Activated CD8-positive, alpha-beta memory T cell treated with anti-CD3 and anti-CD28 coated beads for 1 hour (primary cell): Measurements from ENCODE around the gene DFFB.

ENCODE experiments used
- DNase-seq, 2 donors: peaks; one replicate each; pipeline ENCODE4 v3.0.0-alpha.2; 2020; ENCODE audit warnings: low read depth in 1 of 2; ENCODE audit errors: extremely low read depth in 1 of 2

DFFB gene

DNA sequence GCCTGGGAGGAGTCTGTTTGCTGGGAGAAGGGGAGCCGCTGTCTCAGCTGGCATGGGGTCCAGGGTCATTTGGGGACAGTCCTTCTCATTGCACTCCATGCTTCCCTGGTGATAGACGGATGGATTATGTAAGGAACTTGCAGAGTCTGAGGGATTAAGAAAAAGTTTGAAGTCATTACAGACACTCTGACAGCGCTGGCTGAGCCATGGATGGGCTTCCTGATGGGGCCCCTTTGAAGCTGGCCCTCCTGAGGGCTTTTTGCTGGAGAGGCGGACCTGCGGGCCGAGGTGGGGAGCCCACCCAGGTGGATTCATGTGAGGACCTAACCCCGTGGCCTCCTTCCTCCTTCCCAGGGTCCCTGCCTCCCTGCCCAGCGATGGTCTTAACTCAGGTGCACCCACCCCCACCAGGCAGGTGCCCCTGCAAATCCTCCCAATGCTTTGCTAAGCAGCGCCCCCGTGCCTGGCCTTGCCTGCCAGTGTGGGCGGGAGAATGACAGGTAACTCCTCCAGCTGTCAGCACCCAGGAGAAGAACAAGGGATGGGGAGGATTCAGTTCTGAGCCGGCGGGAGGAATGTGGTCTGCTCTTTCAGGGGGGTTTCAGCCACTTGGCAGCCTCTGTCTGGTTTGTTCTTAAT is 67.0 kb downstream of the DFFB start:
- no peak for DNase-seq

DNA sequence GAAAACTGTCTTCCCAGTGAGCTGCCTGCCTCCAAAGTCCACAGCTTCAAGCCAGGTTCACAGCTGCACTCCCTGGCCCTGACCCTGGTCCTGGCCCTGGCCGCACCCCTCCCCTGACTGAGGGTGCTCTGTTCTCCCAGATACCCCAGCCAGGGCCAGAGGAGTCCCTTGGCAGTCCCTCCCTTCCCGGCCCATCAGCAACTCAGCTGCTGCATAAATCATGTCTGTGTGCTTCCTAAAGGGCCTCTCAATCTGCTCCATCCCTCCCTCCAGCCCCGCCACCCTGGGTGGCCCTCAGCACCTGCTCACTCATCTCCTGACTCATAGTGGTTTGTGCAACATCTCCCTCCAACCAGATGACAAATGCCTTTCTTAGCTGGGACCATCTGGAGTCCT is 67.5 kb downstream of the DFFB start:
- DNase-seq = no peak

DNA sequence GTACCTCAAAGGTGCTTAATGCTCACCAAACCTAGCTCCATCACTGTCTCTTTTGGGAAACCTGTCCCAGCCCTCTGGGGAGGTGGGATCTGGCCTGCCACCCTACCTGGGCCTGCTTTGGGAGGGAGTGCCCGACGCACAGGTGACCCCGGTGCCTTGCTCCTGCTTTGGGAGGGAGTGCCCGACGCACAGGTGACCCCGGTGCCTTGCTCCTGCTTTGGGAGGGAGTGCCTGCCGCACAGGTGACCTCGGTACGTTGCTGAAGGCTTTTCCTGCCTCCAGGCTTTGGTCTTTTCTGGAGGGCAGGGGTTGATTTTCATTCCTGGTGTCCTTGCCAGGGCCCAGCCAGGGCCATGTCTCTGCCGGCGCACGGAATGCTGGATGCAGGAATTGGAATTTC is 68.0 kb downstream of the DFFB start:
- no peak for DNase-seq

DNA sequence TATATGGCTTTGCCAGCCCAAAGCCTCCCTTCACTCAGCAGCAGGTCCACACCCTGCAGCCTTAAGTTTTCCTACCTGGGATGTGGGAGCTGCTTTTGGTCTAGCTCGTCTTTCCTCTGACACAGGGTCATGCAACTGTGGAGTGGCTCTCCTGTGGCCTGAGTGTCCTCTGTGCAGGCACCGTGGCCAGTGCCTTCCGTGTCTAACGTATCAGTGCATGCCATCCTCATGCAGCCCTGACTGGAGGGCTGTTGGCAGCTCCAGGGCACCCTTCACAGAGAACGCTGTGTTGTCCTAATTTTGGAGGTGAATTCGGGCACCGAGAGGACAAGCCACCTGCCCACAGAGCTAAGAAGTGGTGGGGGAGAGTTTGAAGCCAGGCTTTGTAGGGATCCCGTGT is 68.5 kb downstream of the DFFB start:
- no peak for DNase-seq

DNA sequence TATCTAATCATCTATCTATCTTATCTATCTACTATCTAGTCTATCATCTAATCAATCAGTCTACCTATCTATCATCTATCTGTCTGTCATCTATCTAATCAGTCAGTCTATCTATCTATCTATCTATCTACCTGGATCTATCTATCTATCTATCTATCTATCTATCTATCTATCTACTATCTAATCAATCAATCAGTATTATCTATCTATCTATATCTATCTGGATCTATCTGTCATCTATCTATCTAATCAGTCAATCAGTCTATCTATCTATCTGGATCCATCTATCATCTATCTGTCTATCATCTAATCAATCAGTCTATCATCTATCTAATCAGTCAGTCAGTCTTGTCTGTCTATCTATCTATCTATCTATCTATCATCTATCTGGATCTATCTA is 69.7 kb downstream of the DFFB start:
- no peak for DNase-seq

DNA sequence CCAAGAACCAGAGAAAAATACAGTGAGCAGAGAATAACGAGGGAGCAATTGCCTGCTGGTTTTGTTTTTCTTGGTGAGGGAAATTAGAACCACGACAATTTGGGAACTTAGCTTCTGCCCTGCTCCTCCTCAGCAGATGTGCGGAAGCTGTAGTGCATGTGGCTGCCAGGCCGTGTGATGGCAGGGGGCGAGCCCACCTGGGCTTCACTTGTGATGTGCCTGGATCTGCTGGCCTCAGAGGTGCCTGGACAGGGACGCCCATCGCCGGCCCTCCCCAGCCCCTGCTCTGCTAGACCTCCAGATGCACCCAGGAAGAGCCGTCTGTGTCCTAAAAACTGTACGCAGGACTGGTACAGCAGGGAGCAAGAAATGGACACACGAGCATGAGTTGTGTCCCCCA is 71.3 kb downstream of the DFFB start:
- no peak for DNase-seq

DNA sequence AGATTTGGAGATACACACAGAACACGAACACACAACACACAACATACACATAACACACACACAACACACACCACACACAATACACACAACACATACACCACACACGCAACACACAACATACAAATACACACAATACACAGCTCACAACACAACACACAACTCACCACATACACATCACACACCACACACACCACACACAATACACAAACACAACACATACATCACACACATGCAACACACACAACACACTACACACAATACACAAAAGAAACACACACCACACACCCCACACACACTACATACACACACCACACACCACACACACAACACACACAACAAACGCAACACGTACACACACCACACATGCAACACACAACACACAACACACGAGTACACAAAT is 71.8 kb downstream of the DFFB start:
- DNase-seq = no peak

DNA sequence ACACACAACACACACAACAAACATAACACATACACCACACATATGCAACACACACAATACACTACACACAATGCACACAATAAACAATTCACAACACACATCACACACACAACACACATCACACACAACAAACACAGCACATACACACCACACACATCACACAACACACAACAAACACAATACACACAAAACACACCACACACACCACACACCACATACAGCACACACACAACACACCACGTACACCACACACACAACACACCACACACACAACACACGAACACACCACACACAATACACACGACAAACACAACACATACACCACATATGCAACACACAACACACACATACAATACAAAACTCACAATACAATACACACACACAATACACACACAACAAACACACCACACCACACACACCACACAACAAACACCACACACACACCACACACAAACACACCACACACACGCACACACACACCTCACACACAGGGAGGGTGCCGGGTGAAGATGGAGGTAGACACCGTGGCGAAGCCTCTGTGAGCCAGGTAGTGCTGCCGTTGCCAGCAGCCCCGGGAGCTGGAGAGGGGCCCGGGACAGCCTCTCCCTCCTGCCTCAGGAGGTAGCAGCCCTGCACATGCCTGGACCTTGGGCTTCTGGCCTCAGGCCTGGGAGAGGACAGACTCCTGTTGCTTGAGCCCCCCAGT is 73.2 kb downstream of the DFFB start:
- no peak for DNase-seq

DNA sequence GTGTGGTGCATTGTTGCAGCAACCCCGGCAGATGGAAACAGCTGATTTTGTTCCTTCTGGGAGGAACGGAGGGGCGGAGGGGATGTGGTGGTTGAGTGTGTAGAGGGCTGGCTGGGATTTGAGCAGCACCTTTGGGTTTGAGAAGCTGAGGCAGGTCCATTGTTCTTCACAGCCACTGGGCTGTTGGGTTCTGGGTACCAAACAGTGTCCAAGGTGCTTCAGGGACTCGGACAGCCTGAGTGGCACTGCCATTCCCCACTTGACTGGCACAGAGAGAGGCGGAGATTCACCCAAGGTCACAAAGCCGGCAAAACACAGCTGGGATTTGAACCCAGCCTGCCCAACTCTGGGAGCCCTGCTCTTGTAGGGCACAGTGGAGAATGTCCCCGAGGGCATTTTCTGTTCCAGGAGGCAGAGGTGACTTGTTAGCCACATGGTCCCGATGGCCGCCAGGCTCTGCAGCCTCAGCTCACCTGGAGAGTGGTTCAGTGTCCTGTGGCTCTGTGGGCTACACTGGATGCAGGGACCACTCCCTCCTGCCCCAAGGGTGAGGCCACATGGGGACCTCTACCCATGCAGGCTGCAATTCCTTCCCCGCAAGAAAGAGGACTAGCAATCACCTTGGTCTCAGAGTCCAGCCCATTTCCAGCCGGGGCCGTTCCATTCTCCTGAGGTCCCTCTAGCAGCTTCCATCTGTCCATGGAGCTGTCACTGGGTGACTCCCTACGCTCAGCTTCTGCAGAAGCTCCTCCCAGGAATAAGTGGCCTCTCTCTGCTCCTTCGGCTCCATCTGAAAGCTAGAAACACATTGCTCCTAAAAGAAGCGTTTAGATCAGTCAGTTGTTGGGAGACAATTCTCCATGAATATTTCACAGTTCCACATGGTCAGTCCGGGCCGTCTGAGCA is 74.0 kb downstream of the DFFB start:
- no peak for DNase-seq

DNA sequence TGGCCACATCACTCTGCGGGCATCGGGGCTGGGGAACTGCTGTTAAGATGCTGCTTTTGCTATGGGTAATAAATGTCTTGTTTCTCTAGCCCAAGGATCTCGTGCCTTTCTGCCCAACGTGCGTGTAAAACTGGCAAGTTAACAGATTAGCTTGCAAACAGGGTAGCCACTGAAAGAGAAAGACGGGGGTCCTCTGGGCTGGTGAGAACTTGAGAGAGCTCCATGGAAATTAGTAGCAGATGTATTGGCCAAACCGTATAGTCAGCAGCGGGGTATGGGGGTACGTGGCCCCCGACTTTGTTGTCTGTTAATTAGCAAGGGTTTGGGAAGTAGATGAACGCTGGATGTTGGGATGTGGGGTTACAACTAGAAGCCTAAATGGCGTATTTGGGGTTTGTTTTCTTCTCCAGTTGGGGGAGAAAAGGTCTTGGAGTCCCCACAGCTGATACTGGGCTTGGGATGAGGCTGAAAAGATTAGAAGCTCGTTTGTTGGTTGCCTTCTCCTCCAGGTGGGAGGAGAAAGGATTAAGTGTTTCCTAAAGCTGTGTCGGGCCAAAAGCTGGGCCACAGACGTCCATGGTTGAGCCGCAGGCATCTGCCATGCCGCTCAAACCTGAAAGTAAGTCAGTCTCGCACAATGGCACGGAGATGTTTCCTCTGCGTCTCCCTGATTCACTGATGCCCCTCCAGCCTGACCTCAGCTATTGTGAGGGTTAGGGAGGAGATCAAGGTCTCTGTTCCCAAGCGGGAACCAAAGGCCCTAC is 75.1 kb downstream of the DFFB start:
- no peak for DNase-seq
